ENCODE data around the gene DLG2.

DLG2 gene

GRCh38 chr11:83782329-83782728 is 1844.8 kb downstream of the DLG2 start:
- H3K27ac ChIP-seq (replicated peaks) = no peak overlapping the region
- no peak overlapping the region for H3K4me3 ChIP-seq (replicated peaks; ENCODE audit: insufficient read depth, low read length)
- H3K27me3 ChIP-seq (ENCODE audit: insufficient read depth, poor library complexity, severe bottlenecking) = no peaks in the 10 kb centered on the region
- no peak for TF ChIP-seq REST (IDR thresholded peaks at IDR 0.05; ENCODE audit: insufficient replicate concordance, low read depth)
- no peak for TF ChIP-seq POLR2AphosphoS5 (IDR thresholded peaks at IDR 0.05; ENCODE audit: low read depth)
- TF ChIP-seq SPI1 (IDR thresholded peaks at IDR 0.05; ENCODE audit: borderline replicate concordance, low read depth) = no peak
- no peak for TF ChIP-seq CTCF (IDR thresholded peaks at IDR 0.05; ENCODE audit: insufficient read depth, low read length)
- TF ChIP-seq GABPA (IDR thresholded peaks at IDR 0.05; ENCODE audit: low read depth) = no peak
- DNase-seq (ENCODE audit: low read depth in 1 of 2, low spot score in 1 of 2) = no peak

- Histone ChIP-seq H3K27me3 (ENCODE audit: insufficient read depth, poor library complexity, severe bottlenecking) (no peaks in the 10 kb centered on the region), H3K4me3 (replicated peaks; ENCODE audit: insufficient read depth, low read length) (no peak overlapping the region), H3K27ac (replicated peaks) (no peak overlapping the region)
- no peak for TF ChIP-seq SPI1 (IDR thresholded peaks at IDR 0.05; ENCODE audit: borderline replicate concordance, low read depth)
- no peak for TF ChIP-seq REST (IDR thresholded peaks at IDR 0.05; ENCODE audit: insufficient replicate concordance, low read depth)
- no peak for TF ChIP-seq GABPA (IDR thresholded peaks at IDR 0.05; ENCODE audit: low read depth)
- DNase-seq (ENCODE audit: low read depth in 1 of 2, low spot score in 1 of 2) = no peak
Measured at GRCh38 chr11:83779876-83780275, 1847.3 kb downstream of the DLG2 start.

GRCh38 chr11:83778596-83778995 is 1848.5 kb downstream of the DLG2 start:
- H3K27me3 ChIP-seq (ENCODE audit: insufficient read depth, poor library complexity, severe bottlenecking) = no peaks in the 10 kb centered on the region
- DNase-seq (ENCODE audit: low read depth in 1 of 2, low spot score in 1 of 2) = no peak
- no peak overlapping the region for H3K27ac ChIP-seq (replicated peaks)
- no peak overlapping the region for H3K4me3 ChIP-seq (replicated peaks; ENCODE audit: insufficient read depth, low read length)
- TF ChIP-seq POLR2AphosphoS5 (IDR thresholded peaks at IDR 0.05; ENCODE audit: low read depth) (no peak), SPI1 (IDR thresholded peaks at IDR 0.05; ENCODE audit: borderline replicate concordance, low read depth) (no peak), CTCF (IDR thresholded peaks at IDR 0.05; ENCODE audit: insufficient read depth, low read length) (no peak), GABPA (IDR thresholded peaks at IDR 0.05; ENCODE audit: low read depth) (no peak), REST (IDR thresholded peaks at IDR 0.05; ENCODE audit: insufficient replicate concordance, low read depth) (no peak)
